Esophagus muscularis mucosa (tissue), 4 donors: ENCODE data around the gene MOB3A. TPM values are rescaled to one million over a fixed set of nuclear protein-coding genes. Genes with fewer than 3 reads are reported as not detected.
"Not testable (repeated sequence)": the region's sequence is repeated elsewhere in the genome, so short reads cannot be mapped to it uniquely, and the experiment has no call there.

Experiments
- DNase-seq: peaks from one replicate; pipeline ENCODE4 v3.0.0-alpha.2; 2017; ENCODE audit errors: extremely low spot score
- H3K27ac ChIP-seq, 4 donors: fragments of 200-600 bp; sonication (generic); replicated peaks in 1 of 4; 1 replicate in 3 of 4; 2 replicates in 1 of 4; pipeline ENCODE4 v1.5.1; 2016 to 2019; ENCODE audit warnings: mild to moderate bottlenecking in 1 of 4
- H3K27me3 ChIP-seq, 4 donors: fragments of 200-600 bp; sonication (generic); one replicate each; pipeline versions ENCODE4 v1.5.1 to v1.6.0; 2016 to 2019
- H3K36me3 ChIP-seq, 4 donors: fragments of 200-600 bp; sonication (generic); one replicate each; pipeline ENCODE4 v1.5.1; 2016 to 2019
- H3K4me1 ChIP-seq, 4 donors: fragments of 200-600 bp; sonication (generic); one replicate each; pipeline ENCODE4 v1.5.1; 2016 to 2019
- H3K4me3 ChIP-seq, 4 donors: fragments of 200-600 bp; sonication (generic); 1 replicate in 2 of 4; 2 replicates in 2 of 4; pipeline ENCODE4 v1.5.1; 2016 to 2019; ENCODE audit warnings: mild to moderate bottlenecking in 4 of 4, moderate library complexity in 1 of 4
- H3K9me3 ChIP-seq, 4 donors: fragments of 200-600 bp; sonication (generic); 1 replicate in 3 of 4; 2 replicates in 1 of 4; pipeline ENCODE4 v1.5.1; 2016 to 2019
- CTCF ChIP-seq, 3 experiments: fragments of 200-600 bp in 2 of 3; fragments of 450-650 bp in 1 of 3; sonication (generic) in 2 of 3; IDR thresholded peaks; one replicate each; pipeline ENCODE4 v1.5.1; 2017 to 2019; ENCODE audit warnings: antibody characterized with exemption in 3 of 3, mild to moderate bottlenecking in 2 of 3, moderate library complexity in 1 of 3
- EP300 ChIP-seq: sonication (generic); formaldehyde crosslinking; IDR thresholded peaks from one replicate; pipeline ENCODE4 v1.6.1; 2017; ENCODE audit warnings: antibody characterized with exemption
- POLR2A ChIP-seq: fragments of 450-650 bp; IDR thresholded peaks from one replicate; pipeline ENCODE4 v1.6.1; 2017; ENCODE audit warnings: antibody characterized with exemption, moderate library complexity, mild to moderate bottlenecking, low read depth
- POLR2AphosphoS5 ChIP-seq, 2 donors: sonication (generic); formaldehyde crosslinking; IDR thresholded peaks; one replicate each; pipeline ENCODE4 v1.6.1; 2017; ENCODE audit warnings: antibody characterized with exemption in 2 of 2
- WGBS: methylation state at CpG from one replicate; pipeline ENCODE4 v1.1.5; 2018; 5-methylcytosine and 5-hydroxymethylcytosine counted together
- intact Hi-C: fragments of 100-400 bp; cut with DNase I; formaldehyde crosslinking; loops from one replicate; pipeline ENCODE4 v1.15.1; 2023
- total RNA-seq, 4 donors: library from RNA; depleted of rRNA; stranded (reverse); fragments of >200 nt; gene quantifications; one replicate each; pipeline versions ENCODE4 v1.1.0 to v1.2.1, GENCODE V29; 2016

The MOB3A gene
- total RNA-seq, 4 donors from 2014 or later = 43.6 to 85.2 (median 56.3) TPM

GRCh38 chr19:2132731-2133490, 36.8 kb upstream of the MOB3A start:
- Histone ChIP-seq H3K4me3 (no peak overlapping the region), H3K27me3 (no peaks in the 10 kb centered on the region), H3K4me1 (peaks cover 0 to 11% (median 0%) of the 10 kb centered on the region in 4 donors), H3K27ac (no peak overlapping the region), H3K36me3 (peaks cover 48 to 94% (median 86%) of the 10 kb centered on the region in 4 donors), H3K9me3 (no peaks in the 10 kb centered on the region)
- 80% methylated on average over 18 of the region's 19 CpGs for WGBS
- no peak for DNase-seq
- TF ChIP-seq CTCF (IDR thresholded peaks at IDR 0.05) (no peak), POLR2AphosphoS5 (IDR thresholded peaks at IDR 0.05) (no peak), POLR2A (no peak), EP300 (no peak)
- intact Hi-C loops = no loop called here

- no peak for TF ChIP-seq CTCF (IDR thresholded peaks at IDR 0.05)
- no peak for TF ChIP-seq POLR2AphosphoS5 (IDR thresholded peaks at IDR 0.05)
- TF ChIP-seq EP300 = no peak
- no peak for TF ChIP-seq POLR2A
- peaks cover 0 to 12% (median 0%) of the 10 kb centered on the region in 4 donors for H3K4me1 ChIP-seq
- H3K4me3 ChIP-seq = no peak overlapping the region
- H3K27ac ChIP-seq = no peak overlapping the region
- intact Hi-C loops = no loop called here
- 85% methylated on average over 9 of the region's 14 CpGs for WGBS
- no peaks in the 10 kb centered on the region for H3K9me3 ChIP-seq
- no peak for DNase-seq
- H3K36me3 ChIP-seq = peaks cover 41 to 94% (median 86%) of the 10 kb centered on the region in 4 donors
- no peaks in the 10 kb centered on the region for H3K27me3 ChIP-seq
Observed at GRCh38 chr19:2132191-2132590, 36.1 kb upstream of the MOB3A start.

GRCh38 chr19:2131012-2131975, 35.2 kb upstream of the MOB3A start:
- H3K36me3 ChIP-seq = peaks cover 39 to 94% (median 86%) of the 10 kb centered on the region in 4 donors
- whole genome bisulfite sequencing = 91% methylated on average over 12 of the region's 67 CpGs
- H3K4me3 ChIP-seq, H3K9me3 ChIP-seq, H3K27me3 ChIP-seq, intact Hi-C loops, DNase-seq, H3K27ac ChIP-seq: not testable (repeated sequence)
- H3K4me1 ChIP-seq = peaks cover 0 to 14% (median 0%) of the 10 kb centered on the region in 4 donors

DNA sequence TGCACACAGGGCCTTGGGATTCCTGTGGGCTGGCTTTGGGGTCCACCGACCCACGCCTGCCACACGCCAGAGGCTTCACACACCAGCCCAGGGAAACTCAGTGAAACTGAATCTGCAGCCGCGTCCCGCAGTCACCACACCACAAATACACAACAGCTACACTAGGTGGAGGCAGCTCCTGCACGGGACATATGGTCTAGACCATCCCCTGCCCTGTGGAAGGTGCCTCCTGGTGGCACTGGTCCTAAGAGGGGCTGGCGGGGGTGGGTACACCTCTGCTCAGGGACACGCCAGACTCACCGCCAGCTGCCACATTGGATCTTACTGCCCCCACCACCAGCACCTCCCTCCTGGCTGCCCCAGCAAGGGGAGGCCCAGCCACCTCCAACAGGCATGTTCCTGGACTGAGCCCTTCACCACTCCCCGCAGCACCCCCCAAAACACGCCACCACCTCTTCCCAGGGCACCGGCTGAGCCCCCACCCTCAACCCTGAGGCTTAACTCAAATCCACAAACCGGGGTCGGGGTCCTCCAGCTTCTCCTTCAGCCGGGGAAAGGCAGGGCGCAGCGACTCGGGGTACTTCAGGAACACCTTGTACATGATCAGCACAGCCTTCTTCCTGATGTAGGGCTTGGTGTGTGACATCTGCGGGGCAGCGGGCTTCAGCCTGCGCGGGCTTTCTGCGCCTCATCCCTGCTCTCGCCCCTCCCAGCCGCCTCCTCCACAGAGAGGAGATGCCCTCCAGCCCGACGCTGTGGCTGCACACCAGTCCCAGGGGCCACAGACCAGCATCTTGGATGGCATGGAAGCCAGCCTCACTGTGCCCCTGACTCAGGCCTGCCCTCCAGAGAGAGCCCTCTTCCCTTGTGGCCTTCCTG, 34.0 kb upstream of the MOB3A start:
- Histone ChIP-seq H3K27me3 (no peaks in the 10 kb centered on the region), H3K9me3 (no peaks in the 10 kb centered on the region), H3K4me3 (no peak overlapping the region), H3K36me3 (peaks cover 39 to 94% (median 84%) of the 10 kb centered on the region in 4 donors), H3K27ac (no peak overlapping the region), H3K4me1 (peaks cover 0 to 14% (median 0%) of the 10 kb centered on the region in 4 donors)
- 93% methylated on average over 20 of the region's 28 CpGs for WGBS
- intact Hi-C loops = no loop called here
- TF ChIP-seq POLR2AphosphoS5 (IDR thresholded peaks at IDR 0.05) (no peak), CTCF (IDR thresholded peaks at IDR 0.05) (no peak), POLR2A (no peak), EP300 (no peak)
- DNase-seq = no peak
